Measurements from ENCODE around the gene KHDRBS1.
"Not testable (repeated sequence)": the region's sequence is repeated elsewhere in the genome, so short reads cannot be mapped to it uniquely, and the experiment has no call there.

KHDRBS1 gene

GRCh38 chr1:32020339-32020738 lies 6.7 kb downstream of the KHDRBS1 start:
- Histone ChIP-seq H3K9me3 (replicated peaks; ENCODE audit: insufficient read depth, low read length) (no peaks in the 10 kb centered on the region), H3F3A (ENCODE audit: insufficient read depth, low read length) (0 out of 2 replicates have a peak, but pooled peaks cover 4% of the 10 kb centered on the region), H3K4me2 (ENCODE audit: low read depth, low read length) (no peak overlapping the region), H3K79me2 (ENCODE audit: low read length) (peaks cover 100% of the 10 kb centered on the region), H4K20me1 (ENCODE audit: insufficient read depth, low read length) (peaks cover 27% of the 10 kb centered on the region), H3K4me1 (ENCODE audit: low read length) (peaks cover 14% of the 10 kb centered on the region), H3K27me3 (replicated peaks; ENCODE audit: insufficient read depth, low read length) (no peaks in the 10 kb centered on the region), H3K36me3 (replicated peaks; ENCODE audit: insufficient read depth, low read length) (peaks cover 8% of the 10 kb centered on the region; the same call in 1 of the 2 replicates), H3K4me3 (ENCODE audit: low read length) (no peak overlapping the region), H2AFZ (ENCODE audit: low read length) (no peak overlapping the region), H3K9ac (ENCODE audit: low read length) (no peak overlapping the region), H3K27ac (ENCODE audit: low read length) (no peak overlapping the region), H3K9me2 (replicated peaks; ENCODE audit: insufficient read depth, low read length) (no peaks in the 10 kb centered on the region)
- no peak for DNase-seq
- TF ChIP-seq EZH2 (optimal IDR thresholded peaks at IDR 0.05; ENCODE audit: low read depth, low read length) (no peak), EZH2phosphoT487 (IDR thresholded peaks at IDR 0.05; ENCODE audit: low read length) (no peak)
- TF ChIP-seq, protein P1, sequence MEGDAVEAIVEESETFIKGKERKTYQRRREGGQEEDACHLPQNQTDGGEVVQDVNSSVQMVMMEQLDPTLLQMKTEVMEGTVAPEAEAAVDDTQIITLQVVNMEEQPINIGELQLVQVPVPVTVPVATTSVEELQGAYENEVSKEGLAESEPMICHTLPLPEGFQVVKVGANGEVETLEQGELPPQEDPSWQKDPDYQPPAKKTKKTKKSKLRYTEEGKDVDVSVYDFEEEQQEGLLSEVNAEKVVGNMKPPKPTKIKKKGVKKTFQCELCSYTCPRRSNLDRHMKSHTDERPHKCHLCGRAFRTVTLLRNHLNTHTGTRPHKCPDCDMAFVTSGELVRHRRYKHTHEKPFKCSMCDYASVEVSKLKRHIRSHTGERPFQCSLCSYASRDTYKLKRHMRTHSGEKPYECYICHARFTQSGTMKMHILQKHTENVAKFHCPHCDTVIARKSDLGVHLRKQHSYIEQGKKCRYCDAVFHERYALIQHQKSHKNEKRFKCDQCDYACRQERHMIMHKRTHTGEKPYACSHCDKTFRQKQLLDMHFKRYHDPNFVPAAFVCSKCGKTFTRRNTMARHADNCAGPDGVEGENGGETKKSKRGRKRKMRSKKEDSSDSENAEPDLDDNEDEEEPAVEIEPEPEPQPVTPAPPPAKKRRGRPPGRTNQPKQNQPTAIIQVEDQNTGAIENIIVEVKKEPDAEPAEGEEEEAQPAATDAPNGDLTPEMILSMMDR (IDR thresholded peaks at IDR 0.05; ENCODE audit: low read length): no peak

GRCh38 chr1:32021574-32022018 lies 7.9 kb downstream of the KHDRBS1 start:
- Histone ChIP-seq H3K79me2 (ENCODE audit: low read length) (peaks cover 100% of the 10 kb centered on the region), H4K20me1 (ENCODE audit: insufficient read depth, low read length) (peaks cover 25% of the 10 kb centered on the region)
- not testable (repeated sequence) for H3K36me3 ChIP-seq (replicated peaks; ENCODE audit: insufficient read depth, low read length); H3K27me3 ChIP-seq (replicated peaks; ENCODE audit: insufficient read depth, low read length); H3K27ac ChIP-seq (ENCODE audit: low read length); H3K4me1 ChIP-seq (ENCODE audit: low read length); H3K4me2 ChIP-seq (ENCODE audit: low read depth, low read length); H3F3A ChIP-seq (ENCODE audit: insufficient read depth, low read length); H3K9me3 ChIP-seq (replicated peaks; ENCODE audit: insufficient read depth, low read length); H3K9ac ChIP-seq (ENCODE audit: low read length); H3K4me3 ChIP-seq (ENCODE audit: low read length); H2AFZ ChIP-seq (ENCODE audit: low read length); DNase-seq; H3K9me2 ChIP-seq (replicated peaks; ENCODE audit: insufficient read depth, low read length)

DNA sequence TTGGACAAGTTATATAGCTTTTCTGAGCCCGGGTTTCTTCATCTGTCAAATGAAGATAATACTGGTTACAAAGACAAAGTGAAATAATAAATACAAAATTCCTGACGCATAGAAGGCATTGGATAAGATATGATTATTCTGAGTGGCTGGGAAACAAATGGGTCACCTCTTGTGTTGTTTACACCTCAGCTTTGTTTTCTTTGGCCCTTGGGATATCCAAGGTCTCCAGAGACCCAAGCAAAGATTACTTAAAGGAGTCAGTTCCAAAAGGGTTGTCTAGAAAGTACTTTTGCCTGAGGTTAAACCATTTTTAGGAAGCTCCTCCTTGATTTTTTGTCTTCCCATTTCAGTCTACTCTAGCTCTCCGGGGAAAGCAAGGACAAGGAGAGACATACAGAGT lies 9.7 kb downstream of the KHDRBS1 start:
- no peaks in the 10 kb centered on the region for H3K9me3 ChIP-seq (replicated peaks; ENCODE audit: insufficient read depth, low read length)
- peaks cover 99% of the 10 kb centered on the region for H3K79me2 ChIP-seq (ENCODE audit: low read length)
- peaks cover 8% of the 10 kb centered on the region; the same call in 1 of the 2 replicates for H3K36me3 ChIP-seq (replicated peaks; ENCODE audit: insufficient read depth, low read length)
- H2AFZ ChIP-seq (ENCODE audit: low read length): no peak overlapping the region
- DNase-seq: no peak
- no peaks in the 10 kb centered on the region for H3K27me3 ChIP-seq (replicated peaks; ENCODE audit: insufficient read depth, low read length)
- no peak overlapping the region for H3K27ac ChIP-seq (ENCODE audit: low read length)
- no peak overlapping the region for H3K4me2 ChIP-seq (ENCODE audit: low read depth, low read length)
- H4K20me1 ChIP-seq (ENCODE audit: insufficient read depth, low read length): peaks cover 30% of the 10 kb centered on the region
- H3K9ac ChIP-seq (ENCODE audit: low read length): no peak overlapping the region
- no peak overlapping the region for H3K4me3 ChIP-seq (ENCODE audit: low read length)
- TF ChIP-seq EZH2 (optimal IDR thresholded peaks at IDR 0.05; ENCODE audit: low read depth, low read length): no peak
- TF ChIP-seq, protein P1 (IDR thresholded peaks at IDR 0.05; ENCODE audit: low read length): no peak
- no peak for TF ChIP-seq EZH2phosphoT487 (IDR thresholded peaks at IDR 0.05; ENCODE audit: low read length)
- no peaks in the 10 kb centered on the region for H3K4me1 ChIP-seq (ENCODE audit: low read length)
- H3F3A ChIP-seq (ENCODE audit: insufficient read depth, low read length): no peaks in the 10 kb centered on the region
- H3K9me2 ChIP-seq (replicated peaks; ENCODE audit: insufficient read depth, low read length): no peaks in the 10 kb centered on the region

DNA sequence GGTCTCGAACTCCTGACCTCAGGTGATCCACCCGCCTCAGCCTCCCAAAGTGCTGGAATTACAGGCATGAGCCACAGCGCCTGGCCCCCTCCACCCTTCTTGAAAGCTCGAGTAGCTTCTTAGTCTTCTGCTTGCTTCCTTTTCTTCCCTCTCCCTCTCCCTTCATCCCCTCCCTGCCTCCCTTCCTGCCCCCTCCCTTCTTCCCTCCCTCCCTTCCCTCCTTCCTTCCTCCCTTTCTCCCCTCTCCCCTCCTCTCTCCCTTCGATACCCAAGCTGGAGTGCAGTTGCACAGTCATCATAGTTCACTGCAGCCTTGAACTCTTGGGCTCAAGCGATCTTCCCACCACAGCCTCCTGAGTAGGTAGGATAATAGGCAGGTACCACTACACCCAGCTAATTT lies 11.8 kb downstream of the KHDRBS1 start:
- Histone ChIP-seq H3K4me3 (ENCODE audit: low read length) (no peak overlapping the region), H3K4me1 (ENCODE audit: low read length) (peaks cover 14% of the 10 kb centered on the region), H3K36me3 (replicated peaks; ENCODE audit: insufficient read depth, low read length) (peaks cover 8% of the 10 kb centered on the region; the same call in 1 of the 2 replicates), H3K79me2 (ENCODE audit: low read length) (peaks cover 98% of the 10 kb centered on the region), H2AFZ (ENCODE audit: low read length) (no peak overlapping the region), H3K9me2 (replicated peaks; ENCODE audit: insufficient read depth, low read length) (no peaks in the 10 kb centered on the region), H3F3A (ENCODE audit: insufficient read depth, low read length) (0 out of 2 replicates have a peak, but pooled peaks cover 7% of the 10 kb centered on the region), H3K27ac (ENCODE audit: low read length) (no peak overlapping the region), H3K4me2 (ENCODE audit: low read depth, low read length) (no peak overlapping the region), H4K20me1 (ENCODE audit: insufficient read depth, low read length) (peaks cover 43% of the 10 kb centered on the region), H3K9ac (ENCODE audit: low read length) (no peak overlapping the region), H3K27me3 (replicated peaks; ENCODE audit: insufficient read depth, low read length) (no peaks in the 10 kb centered on the region), H3K9me3 (replicated peaks; ENCODE audit: insufficient read depth, low read length) (no peaks in the 10 kb centered on the region)
- no peak for DNase-seq
- TF ChIP-seq, protein P1 (IDR thresholded peaks at IDR 0.05; ENCODE audit: low read length): no peak
- no peak for TF ChIP-seq EZH2phosphoT487 (IDR thresholded peaks at IDR 0.05; ENCODE audit: low read length)
- no peak for TF ChIP-seq EZH2 (optimal IDR thresholded peaks at IDR 0.05; ENCODE audit: low read depth, low read length)

Measured in MM.1S (cell line).